ENCODE data around the gene SEMA4D. TPM values are rescaled to one million over a fixed set of nuclear protein-coding genes. Genes with fewer than 3 reads are reported as not detected.

Gene SEMA4D
- total and polyA plus RNA-seq, 12 donors = 2.3 to 51.0 (median 20.2) TPM

DNA sequence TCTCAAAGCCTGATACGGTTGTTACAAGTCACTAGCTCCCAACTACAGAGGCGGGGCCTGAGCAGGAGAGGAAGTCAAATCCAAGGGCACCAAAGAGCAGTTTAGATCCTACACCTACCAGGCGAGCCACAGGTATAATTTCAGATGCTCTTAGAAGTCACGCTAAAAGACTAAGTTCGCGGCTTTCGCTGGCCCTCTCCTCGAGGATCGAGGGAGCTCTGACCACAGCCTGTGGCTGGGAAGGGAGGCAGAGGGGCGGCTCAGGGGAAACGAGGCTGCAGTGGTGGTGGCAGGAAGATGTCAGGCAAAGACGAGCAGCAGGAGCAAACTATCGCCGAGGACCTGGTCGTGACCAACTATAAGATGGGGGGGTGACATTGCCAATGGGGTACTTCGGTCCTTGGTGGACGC lies 48.6 kb downstream of the SEMA4D start:
- intact Hi-C loops (cut with DNase I) = loop anchor here in 2 of 10 donors (10.0 kb wide), 2 partner anchors 46 to 96 kb away; partner anchors contain the start of gene SEMA4D (in 1 of the 2)
- H3K36me3 ChIP-seq = peaks cover 0 to 11% (median 0%) of the 10 kb centered on the region in 9 donors
- no peaks in the 10 kb centered on the region for H3K27me3 ChIP-seq
- TF ChIP-seq, protein P1, sequence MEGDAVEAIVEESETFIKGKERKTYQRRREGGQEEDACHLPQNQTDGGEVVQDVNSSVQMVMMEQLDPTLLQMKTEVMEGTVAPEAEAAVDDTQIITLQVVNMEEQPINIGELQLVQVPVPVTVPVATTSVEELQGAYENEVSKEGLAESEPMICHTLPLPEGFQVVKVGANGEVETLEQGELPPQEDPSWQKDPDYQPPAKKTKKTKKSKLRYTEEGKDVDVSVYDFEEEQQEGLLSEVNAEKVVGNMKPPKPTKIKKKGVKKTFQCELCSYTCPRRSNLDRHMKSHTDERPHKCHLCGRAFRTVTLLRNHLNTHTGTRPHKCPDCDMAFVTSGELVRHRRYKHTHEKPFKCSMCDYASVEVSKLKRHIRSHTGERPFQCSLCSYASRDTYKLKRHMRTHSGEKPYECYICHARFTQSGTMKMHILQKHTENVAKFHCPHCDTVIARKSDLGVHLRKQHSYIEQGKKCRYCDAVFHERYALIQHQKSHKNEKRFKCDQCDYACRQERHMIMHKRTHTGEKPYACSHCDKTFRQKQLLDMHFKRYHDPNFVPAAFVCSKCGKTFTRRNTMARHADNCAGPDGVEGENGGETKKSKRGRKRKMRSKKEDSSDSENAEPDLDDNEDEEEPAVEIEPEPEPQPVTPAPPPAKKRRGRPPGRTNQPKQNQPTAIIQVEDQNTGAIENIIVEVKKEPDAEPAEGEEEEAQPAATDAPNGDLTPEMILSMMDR (IDR thresholded peaks at IDR 0.05) = no peak
- WGBS, 2 donors = 88 to 91% methylated on average over 17 of the region's 17 CpGs
- DNase-seq = no peak
- no peaks in the 10 kb centered on the region for H3K9me3 ChIP-seq
- H3K4me3 ChIP-seq = no peak overlapping the region
- peaks cover 0 to 34% (median 12%) of the 10 kb centered on the region in 9 donors for H3K4me1 ChIP-seq
- no peak overlapping the region for H3K27ac ChIP-seq
- no peak for ATAC-seq

DNA sequence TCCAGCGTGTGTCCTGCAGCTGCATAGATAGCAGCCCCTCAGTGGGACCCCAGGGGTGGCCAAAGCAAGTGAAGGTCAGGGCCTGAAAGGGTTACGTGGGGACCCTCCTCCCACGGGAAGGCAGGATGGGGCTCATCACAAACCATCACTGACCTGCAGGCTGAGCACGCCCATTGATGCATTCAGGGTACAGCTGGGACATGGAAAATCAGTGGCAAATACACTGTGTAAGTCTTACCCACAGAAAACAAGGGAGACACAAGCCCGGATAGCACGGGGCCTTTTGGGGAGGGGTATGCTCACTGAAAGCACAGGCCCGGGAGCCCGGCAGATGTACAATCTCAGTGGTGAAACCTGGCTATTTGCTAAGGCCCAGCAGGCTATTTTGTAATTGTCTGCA lies 49.1 kb downstream of the SEMA4D start:
- TF ChIP-seq, protein P1 (IDR thresholded peaks at IDR 0.05) = no peak
- Histone ChIP-seq H3K27me3 (no peaks in the 10 kb centered on the region), H3K27ac (no peak overlapping the region), H3K4me1 (peaks cover 0 to 38% (median 14%) of the 10 kb centered on the region in 9 donors), H3K4me3 (no peak overlapping the region), H3K36me3 (peaks cover 0 to 6% (median 0%) of the 10 kb centered on the region in 9 donors), H3K9me3 (no peaks in the 10 kb centered on the region)
- intact Hi-C loops (cut with DNase I) = loop anchor here in 2 of 10 donors (10.0 kb wide), 2 partner anchors 46 to 96 kb away; partner anchors contain the start of gene SEMA4D (in 1 of the 2)
- no peak for ATAC-seq
- WGBS, 2 donors = 77 to 85% methylated on average over 8 of the region's 8 CpGs
- DNase-seq = no peak

DNA sequence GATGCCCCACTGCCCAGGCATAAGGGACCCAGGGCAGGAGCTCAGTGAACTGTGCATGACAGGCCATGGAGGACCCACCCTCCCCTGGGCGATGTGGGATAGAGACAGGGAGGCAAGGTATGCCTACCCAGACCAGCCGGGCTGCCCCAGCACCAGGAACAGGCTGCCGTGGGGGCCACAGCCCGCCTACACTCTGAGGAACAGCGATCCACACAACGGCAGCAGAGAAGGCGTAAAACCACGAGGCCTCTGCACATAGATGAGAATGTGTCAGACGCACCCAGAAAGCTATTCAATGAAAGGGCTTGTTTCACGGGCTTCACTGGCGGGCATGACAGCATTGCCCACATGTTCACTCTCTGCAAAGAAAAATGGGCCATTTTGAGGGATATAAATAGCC lies 49.5 kb downstream of the SEMA4D start:
- no peak for DNase-seq
- 81 to 86% methylated on average over 11 of the region's 11 CpGs for WGBS, 2 donors
- H3K27me3 ChIP-seq = no peaks in the 10 kb centered on the region

DNA sequence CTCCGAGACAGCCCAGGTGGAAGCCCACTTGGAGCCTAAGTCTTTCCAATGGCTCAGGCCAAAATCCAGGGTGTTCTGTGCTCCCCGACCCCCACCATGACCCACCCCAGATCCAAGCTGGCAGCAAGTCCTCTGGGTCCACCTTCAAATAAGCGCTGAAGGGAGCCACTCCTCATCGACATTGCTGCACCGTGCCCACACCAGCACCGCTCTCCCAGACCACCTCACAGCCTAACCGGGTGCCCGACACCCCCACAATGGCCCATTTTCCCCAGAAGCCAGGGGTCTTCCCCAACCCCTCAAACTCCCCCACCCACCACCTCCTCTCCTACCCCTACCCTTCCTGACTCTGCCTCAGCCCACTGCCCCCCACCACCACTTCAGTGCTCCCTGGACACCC lies 50.5 kb downstream of the SEMA4D start:
- intact Hi-C loops (cut with DNase I) = loop anchor here in 2 of 10 donors (10.0 kb wide), 2 partner anchors 47 to 97 kb away; partner anchors contain the start of gene SEMA4D (in 1 of the 2)
- TF ChIP-seq, protein P1 (IDR thresholded peaks at IDR 0.05) = no peak
- peaks cover 0 to 48% (median 19%) of the 10 kb centered on the region in 9 donors for H3K4me1 ChIP-seq
- no peaks in the 10 kb centered on the region for H3K36me3 ChIP-seq
- DNase-seq (no peak), ATAC-seq (no peak)
- H3K27ac ChIP-seq = no peak overlapping the region
- 96 to 98% methylated on average over 8 of the region's 8 CpGs for WGBS, 2 donors
- no peak overlapping the region for H3K4me3 ChIP-seq
- H3K27me3 ChIP-seq = no peaks in the 10 kb centered on the region
- H3K9me3 ChIP-seq = no peaks in the 10 kb centered on the region

More for the DNA sequence above, 49.5 kb downstream of the SEMA4D start:
- Histone ChIP-seq H3K27ac (no peak overlapping the region), H3K4me3 (no peak overlapping the region), H3K4me1 (peaks cover 0 to 43% (median 18%) of the 10 kb centered on the region in 9 donors), H3K36me3 (peaks cover 0 to 5% (median 0%) of the 10 kb centered on the region in 9 donors), H3K9me3 (no peaks in the 10 kb centered on the region)
- intact Hi-C loops (cut with DNase I) = loop anchor here in 2 of 10 donors (10.0 kb wide), 2 partner anchors 46 to 96 kb away; partner anchors contain the start of gene SEMA4D (in 1 of the 2)
- ATAC-seq = no peak
- TF ChIP-seq, protein P1 (IDR thresholded peaks at IDR 0.05) = no peak

Data from heart right ventricle (tissue), 16 donors.